ENCODE results near the gene SPOCK1.

GRCh38 chr5:137344723-137345322, 154.3 kb downstream of the SPOCK1 start:
- TF ChIP-seq ZBTB33 (IDR thresholded peaks at IDR 0.05) (no peak), CTCF (IDR thresholded peaks at IDR 0.05; ENCODE audit: low read depth, low read length, missing input control) (peak; percentile 68), GABPA (IDR thresholded peaks at IDR 0.05 in 1 of 2, conservative IDR thresholded peaks at IDR 0.05 in 1 of 2) (no peak), EGR1 (IDR thresholded peaks at IDR 0.05; ENCODE audit: low read depth in 2 of 2) (no peak), TAF1 (conservative IDR thresholded peaks at IDR 0.05) (no peak), SP1 (IDR thresholded peaks at IDR 0.05) (no peak), MAX (IDR thresholded peaks at IDR 0.05) (no peak), YY1 (IDR thresholded peaks at IDR 0.05) (no peak), RAD21 (IDR thresholded peaks at IDR 0.05) (peak; percentile 33 to 74), ATF3 (IDR thresholded peaks at IDR 0.05) (no peak), REST (IDR thresholded peaks at IDR 0.05) (no peak), JUND (IDR thresholded peaks at IDR 0.05) (no peak), RXRA (IDR thresholded peaks at IDR 0.05) (no peak)
